ENCODE results near the gene CEL.
"Not testable (repeated sequence)": the region's sequence is repeated elsewhere in the genome, so short reads cannot be mapped to it uniquely, and the experiment has no call there.

Gene CEL

DNA sequence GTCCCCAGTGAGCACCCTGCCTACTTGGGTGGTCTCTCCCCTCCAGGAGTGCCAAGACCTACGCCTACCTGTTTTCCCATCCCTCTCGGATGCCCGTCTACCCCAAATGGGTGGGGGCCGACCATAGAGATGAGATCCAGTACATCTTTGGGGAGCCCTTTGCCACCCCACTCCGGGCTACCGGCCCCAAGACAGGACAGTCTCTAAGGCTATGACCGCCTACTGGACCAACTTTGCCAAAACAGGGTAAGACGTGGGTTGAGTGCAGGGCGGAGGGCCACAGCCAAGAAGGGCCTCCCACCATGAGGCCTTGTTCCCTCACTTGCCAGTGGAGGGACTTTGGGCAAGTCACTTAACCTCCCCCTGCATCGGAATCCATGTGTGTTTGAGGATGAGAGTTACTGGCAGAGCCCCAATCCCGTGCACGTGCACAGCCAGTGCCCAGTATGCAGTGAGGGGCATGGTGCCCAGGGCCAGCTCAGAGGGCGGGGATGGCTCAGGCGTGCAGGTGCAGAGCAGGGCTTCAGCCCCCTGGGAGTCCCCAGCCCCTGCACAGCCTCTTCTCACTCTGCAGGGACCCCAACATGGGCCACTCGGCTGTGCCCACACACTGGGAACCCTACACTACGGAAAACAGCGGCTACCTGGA lies 24.6 kb downstream of the CEL start:
- DNase-seq (ENCODE audit: low read depth in 3 of 3) = not testable (repeated sequence)

DNA sequence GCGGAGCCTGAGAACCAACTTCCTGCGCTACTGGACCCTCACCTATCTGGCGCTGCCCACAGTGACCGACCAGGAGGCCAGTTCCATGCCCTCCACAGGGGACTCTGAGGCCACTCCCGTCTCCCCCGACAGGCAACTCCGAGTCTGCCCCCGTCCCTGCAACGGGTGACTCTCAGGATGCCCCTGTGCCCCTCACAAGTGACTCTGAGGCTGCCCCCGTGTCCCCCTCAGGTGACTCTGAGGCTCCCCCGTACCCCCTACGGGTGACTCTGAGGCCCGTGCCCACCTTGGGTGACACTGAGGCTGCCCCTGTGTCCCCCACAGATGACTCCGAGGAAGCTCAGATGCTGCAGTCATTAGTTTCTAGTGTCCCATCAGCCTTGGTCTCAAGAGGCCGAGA lies 25.1 kb downstream of the CEL start:
- no peak for DNase-seq (ENCODE audit: low read depth in 3 of 3)

DNA sequence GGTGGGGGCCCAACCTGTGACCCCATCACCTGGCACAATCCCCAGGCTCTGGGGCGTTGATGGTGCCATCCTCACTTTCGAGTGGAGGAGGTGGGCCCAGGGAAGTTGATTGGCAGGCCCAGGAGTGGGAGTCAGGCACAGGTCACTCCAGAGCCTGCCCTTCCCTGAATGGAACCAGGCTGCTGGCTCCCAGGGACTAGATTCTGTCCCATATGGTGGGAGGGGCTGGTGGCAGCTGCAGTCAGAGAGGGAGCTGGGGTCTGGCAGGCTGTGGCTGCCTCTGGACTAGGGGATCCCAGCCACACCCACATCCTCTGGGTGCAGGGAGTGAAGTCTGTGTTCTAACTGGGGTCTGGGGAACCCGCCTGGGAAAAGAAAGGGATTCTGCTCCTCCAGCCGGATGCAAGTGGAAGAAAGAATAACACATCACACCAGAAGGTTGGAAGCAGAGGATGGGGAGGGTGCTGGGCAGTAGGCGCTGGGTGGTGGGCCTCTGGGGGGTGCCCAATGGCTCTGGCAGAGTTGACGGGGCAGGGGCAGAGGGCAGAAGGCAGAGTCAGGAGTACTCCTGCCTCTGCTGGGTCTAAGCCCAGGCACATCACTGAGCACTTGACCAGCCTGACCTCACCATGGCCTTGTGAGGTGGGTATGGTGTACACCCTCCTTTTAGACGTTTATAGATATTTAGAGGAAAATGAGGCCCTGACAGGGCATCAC lies 25.8 kb downstream of the CEL start:
- DNase-seq (ENCODE audit: low read depth in 3 of 3) = no peak

DNA sequence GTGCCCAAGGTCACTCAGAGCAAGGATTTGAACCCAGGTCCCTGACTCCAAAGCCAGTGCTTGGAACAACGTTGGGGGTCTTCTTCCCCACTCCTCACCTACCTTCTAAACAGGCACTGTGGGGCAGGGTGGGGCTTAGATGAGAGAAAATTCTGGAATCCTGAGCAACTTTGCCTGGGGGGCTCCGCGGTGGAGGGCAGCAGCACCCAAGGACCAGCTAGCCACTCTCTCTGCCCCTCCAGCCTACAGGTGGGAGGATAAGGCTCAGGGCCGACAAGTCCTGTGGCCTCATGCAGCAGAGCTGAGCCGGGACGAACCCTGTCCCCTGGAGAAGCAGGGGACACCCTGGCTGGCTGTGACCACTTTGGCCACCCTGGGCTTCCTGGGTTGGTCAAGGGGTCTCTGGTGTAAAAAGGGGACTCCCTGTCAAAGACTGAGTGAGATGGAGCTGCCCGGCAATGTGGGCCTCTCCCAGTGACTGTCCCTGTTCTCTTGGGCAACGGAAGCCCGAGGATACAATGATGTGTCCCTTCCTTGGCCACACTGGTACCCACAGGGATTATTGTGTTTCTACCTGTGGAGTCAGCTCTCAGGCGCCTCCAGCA lies 26.5 kb downstream of the CEL start:
- no peak for DNase-seq (ENCODE audit: low read depth in 3 of 3)

DNA sequence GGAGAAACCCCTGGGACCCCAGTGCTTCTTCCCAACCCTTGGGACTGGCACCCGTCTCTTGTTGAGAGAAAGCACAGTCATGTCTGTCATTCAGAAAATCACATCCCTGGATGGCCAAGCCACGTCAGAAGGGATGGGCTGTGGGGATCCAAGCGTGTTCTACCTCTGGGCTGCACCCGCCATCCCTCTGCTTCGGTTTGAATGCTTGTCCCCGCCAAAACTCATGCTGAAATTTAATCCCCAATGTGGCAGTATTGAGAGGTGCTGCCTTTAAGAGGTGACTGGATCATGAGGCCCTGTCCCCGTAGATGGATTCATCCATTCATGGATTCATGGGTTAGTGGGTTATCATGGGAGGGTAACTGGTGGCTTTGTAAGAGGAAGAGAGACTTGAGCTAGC lies 27.0 kb downstream of the CEL start:
- DNase-seq (ENCODE audit: low read depth in 3 of 3) = no peak

DNA sequence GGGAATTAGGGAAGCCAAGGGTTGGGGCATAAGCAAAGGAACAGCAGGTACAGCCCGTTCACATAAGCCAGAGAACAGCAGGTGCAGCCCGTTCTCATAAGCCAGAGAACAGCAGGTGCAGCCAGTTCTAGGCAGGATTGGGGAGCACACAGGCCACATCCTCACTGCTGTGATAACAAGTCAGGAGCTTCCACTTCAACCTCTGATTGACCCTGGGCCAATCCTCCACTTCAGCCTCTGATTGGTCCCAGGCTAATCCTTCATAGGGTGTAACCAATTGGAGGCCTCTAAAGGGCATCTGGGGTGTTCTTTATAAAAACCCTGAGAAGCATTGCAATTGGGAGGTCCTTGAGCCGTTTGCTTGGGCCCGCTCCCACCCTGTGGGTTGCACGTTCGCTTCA lies 27.5 kb downstream of the CEL start:
- DNase-seq (ENCODE audit: low read depth in 3 of 3) = no peak

DNA sequence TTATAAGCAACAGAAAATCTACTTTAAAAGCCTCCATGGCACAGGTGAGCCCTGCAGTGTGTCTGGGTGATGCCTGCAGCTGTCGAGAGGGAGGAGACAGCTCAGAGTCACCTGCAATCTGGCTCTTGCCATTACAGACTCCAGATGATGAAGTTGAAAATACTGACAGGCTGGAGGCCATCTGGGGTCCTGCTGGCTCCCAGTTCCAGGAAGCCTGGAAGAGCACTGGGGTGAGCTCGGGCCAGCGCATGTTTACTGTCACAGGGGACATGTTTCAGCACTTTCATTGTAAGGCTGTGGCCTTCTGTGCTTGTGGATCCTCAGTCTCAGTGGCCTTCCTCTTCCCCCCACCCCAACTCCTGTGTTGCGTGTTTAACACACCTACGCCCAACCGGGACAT lies 28.4 kb downstream of the CEL start:
- no peak for DNase-seq (ENCODE audit: low read depth in 3 of 3)

DNA sequence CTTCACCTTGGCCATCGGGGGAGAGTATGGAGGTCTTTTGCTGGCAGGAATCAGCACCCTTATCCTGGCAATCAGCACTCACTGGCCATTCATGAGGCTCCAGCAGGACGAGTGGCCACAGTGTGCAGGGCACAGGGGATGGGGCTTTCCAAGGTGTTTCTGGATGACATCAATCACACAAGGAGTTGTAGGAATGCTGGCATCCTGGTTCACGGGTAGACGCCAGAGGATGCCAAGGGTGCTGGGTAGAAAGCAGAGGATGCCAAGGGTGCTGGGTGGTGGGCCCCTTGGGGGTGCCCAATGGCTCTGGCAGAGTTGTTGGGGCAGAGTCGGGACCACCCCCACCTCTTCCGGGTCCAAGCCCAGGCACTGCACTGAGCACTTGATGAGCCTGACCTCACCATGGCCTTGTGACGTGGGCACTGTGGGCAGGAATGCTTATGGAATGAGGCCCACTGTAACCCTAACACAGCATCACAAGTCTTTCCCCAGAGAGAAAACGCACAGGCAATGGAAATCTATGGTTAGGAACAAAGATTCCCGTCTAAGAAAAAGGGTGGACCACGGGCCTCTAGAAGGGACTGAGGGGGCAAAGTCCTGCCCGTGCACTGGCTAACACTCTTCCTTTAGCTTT lies 29.1 kb downstream of the CEL start:
- DNase-seq (ENCODE audit: low read depth in 3 of 3) = no peak

DNA sequence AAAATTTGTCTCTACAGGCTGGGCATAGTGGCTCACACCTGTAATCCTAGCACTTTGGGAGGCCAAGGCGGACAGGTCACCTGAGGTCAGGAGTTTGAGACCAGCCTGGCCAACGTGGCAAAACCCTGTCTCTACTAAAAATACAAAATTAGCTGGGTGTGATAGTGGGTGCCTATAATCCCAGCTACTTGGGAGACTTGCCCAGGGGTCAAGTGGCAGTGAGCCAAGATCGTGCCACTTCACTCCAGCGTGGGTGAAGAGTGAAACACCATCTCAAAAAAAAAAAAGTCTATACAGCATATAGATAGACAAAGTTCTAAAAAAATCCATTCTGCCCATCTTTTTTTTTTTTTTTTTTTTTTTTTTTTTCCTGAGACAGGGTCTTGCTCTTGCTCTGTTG lies 32.6 kb downstream of the CEL start:
- DNase-seq (ENCODE audit: low read depth in 3 of 3) = not testable (repeated sequence)

DNA sequence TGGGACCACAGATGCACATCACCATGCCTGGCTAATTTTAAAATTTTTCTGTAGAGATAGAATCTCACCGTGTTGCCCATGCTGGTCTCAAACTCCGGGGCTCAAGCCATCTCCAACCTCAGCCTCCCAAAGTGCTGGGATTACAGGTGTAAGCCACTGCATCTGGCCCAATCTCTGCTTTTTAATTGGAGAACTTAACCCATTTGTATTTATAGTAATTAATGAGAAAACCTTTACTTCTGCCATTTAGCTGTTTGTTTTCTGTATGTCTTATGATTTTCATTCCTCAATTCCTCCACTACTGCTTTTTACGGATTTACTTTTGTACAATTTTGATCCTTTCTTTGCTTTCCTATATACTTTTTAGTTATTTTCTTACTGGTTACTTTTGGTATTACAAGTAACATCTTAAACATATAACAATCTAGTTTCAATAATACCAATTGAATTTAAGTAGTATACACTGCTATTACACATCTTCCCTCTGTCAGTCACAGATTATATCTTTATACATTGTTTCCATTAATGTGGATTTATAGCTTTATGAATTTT lies 33.1 kb downstream of the CEL start:
- no peak for DNase-seq (ENCODE audit: low read depth in 3 of 3)

DNA sequence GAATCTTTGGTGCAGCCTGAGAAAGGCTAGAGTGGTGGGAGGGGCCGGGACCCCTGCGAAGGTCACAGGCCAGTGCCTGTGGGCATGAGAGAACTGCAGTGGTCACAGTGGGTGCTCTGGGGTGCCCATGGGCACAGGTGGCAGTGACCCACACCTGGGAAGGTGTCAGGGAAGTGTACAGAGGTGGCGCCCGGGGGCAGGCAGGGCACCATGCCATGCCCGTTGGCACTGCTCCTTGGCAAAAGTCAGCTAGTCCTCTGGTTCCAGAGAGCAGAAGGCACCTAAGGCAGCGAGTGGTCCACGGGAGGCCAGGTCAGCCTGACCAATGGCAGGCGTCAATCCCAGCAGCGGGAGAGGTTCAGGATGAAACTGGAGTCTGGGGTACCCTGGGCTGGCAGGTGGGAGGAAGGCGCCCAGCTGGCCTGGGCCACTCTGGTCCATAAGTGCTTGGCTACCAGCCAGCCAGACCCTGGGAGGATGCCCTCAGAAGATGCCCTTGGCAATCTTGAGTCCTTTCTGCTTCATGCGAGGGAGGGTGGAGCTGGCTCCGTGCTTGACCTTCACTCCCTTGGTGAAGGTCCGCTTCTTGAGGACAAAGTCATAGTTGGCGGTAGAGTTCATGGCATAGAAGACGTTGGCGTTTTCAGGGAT lies 36.4 kb downstream of the CEL start:
- no peak for DNase-seq (ENCODE audit: low read depth in 3 of 3)

DNA sequence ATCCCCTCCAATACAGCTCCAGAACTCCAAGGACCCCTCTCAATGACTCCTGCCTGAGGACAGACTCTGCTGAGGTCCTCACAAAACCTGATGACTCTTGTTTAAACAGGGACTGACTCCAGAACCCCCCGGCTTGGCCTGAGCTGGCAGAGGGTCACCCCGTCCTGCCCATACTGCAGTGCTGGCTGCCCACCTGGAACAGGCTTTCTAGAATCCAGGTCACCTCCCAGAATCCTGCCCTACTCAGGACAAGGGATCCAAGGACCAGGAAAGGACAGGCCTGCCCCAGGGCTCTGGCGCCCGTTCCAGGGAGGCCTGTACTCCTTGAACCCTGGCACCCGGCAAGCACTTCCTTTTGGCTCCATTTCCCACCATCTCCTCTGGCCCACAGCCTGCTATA lies 37.1 kb downstream of the CEL start:
- no peak for DNase-seq (ENCODE audit: low read depth in 3 of 3)

DNA sequence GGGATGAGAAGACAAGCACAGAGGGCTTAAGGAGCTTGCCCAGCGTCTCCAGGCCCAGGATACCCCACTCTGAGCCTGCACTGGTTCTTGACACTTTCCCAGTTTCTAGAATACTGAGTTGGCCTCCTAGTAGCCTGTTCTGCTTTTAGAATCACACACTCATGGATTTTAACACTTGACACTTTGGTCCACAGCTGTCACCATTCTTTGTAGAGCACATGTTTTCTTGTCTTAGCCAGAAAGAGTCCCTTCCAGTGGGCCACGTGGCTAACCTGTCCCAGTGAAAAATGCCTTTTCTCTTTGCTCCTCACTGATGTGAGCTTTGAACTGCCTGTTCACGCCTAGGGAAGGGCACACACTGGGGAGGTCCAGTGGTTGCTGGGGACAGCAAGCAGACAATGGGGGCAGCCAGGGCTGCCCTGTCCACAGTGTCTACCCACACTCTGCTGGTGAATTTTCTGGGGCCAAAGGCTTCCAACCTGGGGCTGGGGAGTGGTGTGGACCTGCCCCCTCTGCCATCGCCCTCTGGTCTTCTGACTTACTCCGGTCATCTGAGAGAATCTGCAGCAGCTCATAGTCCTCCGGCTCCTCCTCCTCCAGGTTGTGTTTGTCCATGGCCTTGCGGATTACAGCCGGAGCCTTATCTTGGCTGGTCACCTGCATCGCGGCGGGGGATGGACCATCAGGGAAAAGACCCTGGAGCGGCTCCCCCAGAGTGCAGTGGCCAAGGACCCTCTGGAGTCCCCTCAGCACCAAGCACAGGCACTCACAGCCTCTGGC lies 38.1 kb downstream of the CEL start:
- no peak for DNase-seq (ENCODE audit: low read depth in 3 of 3)

DNA sequence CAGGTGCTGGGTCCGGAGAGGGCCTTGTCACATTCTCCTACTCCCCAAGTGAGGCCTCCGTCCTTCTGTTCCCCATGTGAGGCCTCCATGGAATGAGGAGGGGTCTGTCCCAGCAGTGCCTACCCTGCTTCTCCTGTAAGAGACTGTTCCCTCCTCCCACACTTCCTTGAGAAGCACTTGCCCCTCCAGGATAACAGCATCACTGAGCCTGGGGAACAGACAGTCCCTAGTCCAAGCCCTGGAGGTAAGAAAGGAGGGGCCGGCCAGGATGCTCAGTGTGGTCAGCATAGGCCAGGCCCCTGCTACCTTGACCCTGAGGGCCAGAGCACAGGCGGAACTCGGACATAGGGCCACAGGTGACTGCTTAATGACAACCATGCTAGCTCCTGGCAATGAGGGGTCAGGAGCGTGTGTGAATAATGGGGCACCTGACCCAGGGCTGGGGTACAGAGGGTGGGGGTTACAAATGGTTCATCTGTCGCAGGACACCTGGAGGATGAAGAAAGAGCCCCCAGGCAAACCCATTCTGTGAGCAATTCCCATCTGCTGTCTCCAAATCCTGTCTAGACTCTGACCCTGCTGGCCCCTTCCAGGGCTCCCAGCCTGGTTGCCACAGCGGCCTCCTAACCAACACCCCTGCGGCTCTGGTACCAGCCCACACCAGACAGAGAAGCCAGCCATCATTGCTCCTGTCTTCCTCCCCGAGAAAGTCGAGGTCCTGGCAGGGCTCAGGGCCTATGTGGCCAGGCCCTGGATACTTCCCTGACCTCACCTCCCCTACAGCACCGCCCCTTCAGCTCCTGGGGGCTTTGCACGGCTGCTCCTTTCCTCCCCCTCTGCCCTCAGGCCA lies 39.0 kb downstream of the CEL start:
- DNase-seq (ENCODE audit: low read depth in 3 of 3) = no peak

DNA sequence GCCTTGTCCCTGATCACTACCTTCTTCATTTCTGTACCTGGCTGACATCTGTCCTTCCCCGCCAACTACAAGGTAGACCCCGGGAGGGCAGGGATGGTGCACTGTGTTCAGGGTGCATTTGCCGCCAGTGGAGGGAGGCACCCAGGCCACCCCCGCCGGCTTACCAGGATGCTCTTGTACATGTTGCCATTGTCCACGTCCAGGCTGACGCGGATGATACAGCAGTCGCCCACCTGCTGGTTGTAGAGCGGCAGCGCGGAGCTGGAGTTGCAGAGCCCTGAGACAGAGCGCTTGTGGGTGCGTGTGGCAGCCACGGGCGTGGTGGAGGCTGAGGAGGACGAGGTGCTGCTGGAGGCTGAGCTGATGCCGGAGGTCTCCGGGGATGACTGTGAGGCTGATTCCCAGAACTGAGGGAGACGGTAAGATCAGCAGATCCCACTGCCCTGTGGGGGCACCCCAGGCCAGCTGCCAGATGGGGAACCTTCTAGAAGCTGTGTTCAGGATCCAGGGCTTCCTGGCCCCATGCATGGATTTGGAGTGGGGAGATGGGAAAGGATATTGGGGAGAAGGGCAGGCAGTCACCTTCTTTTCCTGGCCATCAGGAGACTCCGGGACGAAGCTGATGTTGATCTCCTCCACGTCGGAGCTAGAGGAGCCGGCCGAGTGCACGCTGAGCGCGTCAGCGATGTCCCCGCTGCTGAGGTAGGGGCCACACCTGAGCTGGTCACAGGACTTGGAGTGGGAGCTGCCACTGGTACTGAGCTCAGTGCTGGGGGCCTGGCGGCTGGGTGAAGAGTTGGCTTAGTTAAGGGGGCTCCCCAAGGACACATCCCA lies 39.8 kb downstream of the CEL start:
- no peak for DNase-seq (ENCODE audit: low read depth in 3 of 3)

DNA sequence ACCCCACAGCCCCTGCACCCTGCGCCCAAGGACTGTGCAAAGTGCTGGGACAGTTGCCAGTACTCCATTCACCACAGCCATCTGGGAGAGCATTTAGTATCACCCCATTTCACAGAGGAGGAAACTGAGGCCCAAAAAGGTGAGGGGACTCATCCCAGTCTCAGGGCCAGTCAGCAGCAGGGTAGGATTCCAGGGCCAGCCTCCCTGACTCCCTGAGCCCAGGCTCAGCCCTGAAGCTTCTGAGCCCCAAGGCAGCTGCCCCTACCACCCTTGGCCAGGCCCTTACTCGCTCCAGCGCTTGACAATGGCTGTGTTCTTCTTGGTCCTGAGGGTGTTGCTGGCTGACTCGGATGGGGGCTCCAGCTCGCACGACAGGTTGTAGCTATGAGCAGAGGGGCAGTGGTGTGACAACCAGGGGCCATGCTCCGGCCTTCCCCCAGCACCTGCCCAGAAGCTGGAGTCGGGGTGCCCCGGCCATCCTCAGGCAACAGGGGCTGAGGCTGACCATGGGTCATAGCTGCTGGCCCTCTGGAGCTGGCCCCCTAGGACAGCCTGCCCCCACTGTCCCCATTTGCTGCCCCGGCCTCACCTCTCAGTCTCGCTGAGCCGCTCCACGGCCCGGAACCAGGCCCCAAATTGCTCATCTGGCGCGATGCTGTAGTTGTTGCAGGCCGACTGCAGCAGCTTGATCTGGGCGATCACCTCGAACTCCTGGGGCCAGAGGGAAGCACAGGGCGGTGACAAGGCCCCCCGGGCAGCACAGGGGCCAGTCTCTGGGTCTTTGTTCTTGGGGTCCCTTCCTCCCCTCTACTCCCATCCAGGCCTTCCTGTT lies 40.6 kb downstream of the CEL start:
- DNase-seq (ENCODE audit: low read depth in 3 of 3) = no peak

DNA sequence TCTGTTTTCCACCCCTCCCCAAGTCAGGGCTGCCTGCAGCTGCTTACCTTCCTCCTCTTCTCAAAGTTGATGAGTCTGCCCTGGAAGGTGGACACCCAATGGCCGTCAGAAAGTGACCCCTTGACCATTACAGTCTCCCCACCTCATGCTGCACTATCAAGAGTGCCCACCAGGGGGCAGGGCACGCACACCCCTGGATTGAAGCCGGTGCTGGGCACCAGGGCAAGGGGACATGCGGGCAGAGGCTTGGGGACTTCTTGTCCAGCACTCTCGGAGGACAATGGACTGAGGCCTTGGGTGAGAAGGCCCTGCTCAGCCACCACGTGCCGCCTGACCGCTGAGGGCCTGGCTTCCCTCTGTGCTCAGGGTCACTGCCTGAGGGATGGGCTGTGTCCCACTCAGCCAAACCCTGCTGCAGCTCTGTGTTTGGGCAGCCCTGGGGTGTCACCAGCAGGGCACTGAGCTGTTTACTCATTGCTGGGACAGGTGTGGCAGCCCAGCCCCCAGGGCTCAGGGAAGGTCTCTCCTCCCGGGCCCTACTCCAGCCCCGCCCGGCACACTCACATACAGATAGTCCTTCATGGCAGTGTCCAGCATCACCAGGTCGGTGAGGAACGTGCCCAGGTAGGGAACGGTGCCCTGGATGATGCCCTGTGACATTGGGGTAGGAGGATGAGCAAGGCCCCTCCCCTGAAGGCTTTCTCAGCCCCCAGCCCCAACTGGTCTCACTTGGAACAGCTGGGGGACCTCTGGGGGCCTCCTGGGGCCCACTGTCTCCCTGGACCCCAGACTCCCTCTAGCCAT lies 41.6 kb downstream of the CEL start:
- no peak for DNase-seq (ENCODE audit: low read depth in 3 of 3)
